ENCODE measurements around the gene ADCY2. TPM values are rescaled to one million over a fixed set of nuclear protein-coding genes. Genes with fewer than 3 reads are reported as not detected.

ADCY2 gene
- total and polyA plus RNA-seq, 2 of the 13 experiments (the other 11 are each of a cell fraction or from before 2014, with no cell fraction given), result not detected

GRCh38 chr5:7874639-7875038 is 478.7 kb downstream of the ADCY2 start (continued):
- no peak for TF ChIP-seq ARNT2 (CRISPR knock-in tag; IDR thresholded peaks at IDR 0.05; ENCODE audit: low read depth)
- no peak for TF ChIP-seq TGIF2 (CRISPR knock-in tag; IDR thresholded peaks at IDR 0.05)

GRCh38 chr5:7875151-7875550 is 479.2 kb downstream of the ADCY2 start:
- H3K4me1 ChIP-seq (ENCODE audit: insufficient read depth, low read length), result peaks cover 72% of the 10 kb centered on the region
- CTCF ChIA-PET (ENCODE audit: low intra/inter-chr PET ratio, low total read pairs), result no interaction called here
- in situ Hi-C loops (cut with HindIII; ENCODE audit: extremely low pct_ligation_motif_present, low pct_unique_long_range_greater_than_20kb), result no loop called here
- DNase-seq (ENCODE audit: low spot score) (no peak), FAIRE-seq (no peak), ATAC-seq (no peak)
- no TSS peak for BruUV-seq (replicated peaks)
- H3K27me3 ChIP-seq (ENCODE audit: control insufficient read depth in 1 of 2, insufficient read depth in 2 of 2, low read length in 2 of 2), result no peaks in the 10 kb centered on the region
- H3K4me3 ChIP-seq (replicated peaks in 1 of 3; ENCODE audit: insufficient read depth in 1 of 3, low read depth in 2 of 3, low read length in 3 of 3), result no peak overlapping the region
- H2AFZ ChIP-seq (ENCODE audit: low read length), result no peak overlapping the region
- no peak overlapping the region for H3K9ac ChIP-seq (ENCODE audit: insufficient read depth, low read depth, low read length)
- intact Hi-C loops (cut with micrococcal nuclease; ENCODE audit: unreplicated experiment), result no loop called here
- TF ChIP-seq ZNF512B (CRISPR knock-in tag; IDR thresholded peaks at IDR 0.05; ENCODE audit: borderline replicate concordance) (no peak), RFX5 (IDR thresholded peaks at IDR 0.05; ENCODE audit: low read depth, low read length) (no peak), ZC3H4 (CRISPR knock-in tag; IDR thresholded peaks at IDR 0.05; ENCODE audit: borderline replicate concordance) (no peak), ZNF33A (CRISPR knock-in tag; IDR thresholded peaks at IDR 0.05; ENCODE audit: borderline replicate concordance) (no peak), KDM1A (CRISPR knock-in tag; IDR thresholded peaks at IDR 0.05) (no peak)
- H4K20me1 ChIP-seq (ENCODE audit: insufficient read depth, low read length), result peaks cover 9% of the 10 kb centered on the region; the same call in 1 of the 2 replicates
- no peak overlapping the region for H3K27ac ChIP-seq (ENCODE audit: extremely low read length, insufficient read depth, low read length)
- H3K4me2 ChIP-seq (ENCODE audit: low read depth, low read length), result no peak overlapping the region
- H3K79me2 ChIP-seq (ENCODE audit: insufficient read depth, low read length), result peaks cover 76% of the 10 kb centered on the region
- POLR2A ChIA-PET, result no interaction called here
- no peaks in the 10 kb centered on the region for H3K9me3 ChIP-seq (ENCODE audit: low read length)
- H3K36me3 ChIP-seq (replicated peaks in 1 of 2; ENCODE audit: control insufficient read depth in 1 of 2, insufficient read depth in 2 of 2, low read length in 2 of 2), result peaks cover 7 to 58% of the 10 kb centered on the region in 2 experiments
- WGBS (ENCODE audit: low lambda C conversion rate), result 96% methylated on average over 4 of the region's 4 CpGs
